H1 (cell line): ENCODE data around the gene SLC25A51. TPM values are rescaled to one million over a fixed set of nuclear protein-coding genes. Genes with fewer than 3 reads are reported as not detected.

Source experiments
- CREB1 ChIP-seq: IDR thresholded peaks from 2 replicates; pipeline ENCODE4 v1.6.1; 2012; ENCODE audit warnings: inconsistent platforms
- CTBP2 ChIP-seq: IDR thresholded peaks from 2 replicates; pipeline ENCODE4 v1.7.0; 2011; ENCODE audit warnings: borderline replicate concordance, mild to moderate bottlenecking, moderate library complexity, mixed read lengths, low read length; ENCODE audit not compliant: insufficient read depth, insufficient read length
- RAD21 ChIP-seq, 2 experiments: IDR thresholded peaks in 1 of 2; conservative IDR thresholded peaks in 1 of 2; 2 replicates each; pipeline ENCODE4 v1.6.1; 2011; ENCODE audit warnings: low read depth in 2 of 2, low read length in 2 of 2, improper control_type of control experiment in 1 of 2, inconsistent platforms in 1 of 2, mild to moderate bottlenecking in 1 of 2, moderate library complexity in 1 of 2
- RFX5 ChIP-seq: IDR thresholded peaks from 2 replicates; pipeline ENCODE4 v1.6.1; 2011; ENCODE audit warnings: low read depth, low read length, improper control_type of control experiment, borderline replicate concordance
- RXRA ChIP-seq: IDR thresholded peaks from 2 replicates; pipeline ENCODE4 v1.6.1; 2011; ENCODE audit warnings: low read depth, mild to moderate bottlenecking, low read length, moderate library complexity; ENCODE audit not compliant: insufficient read depth
- SAP30 ChIP-seq: fragments of 300-600 bp; sonication (generic); IDR thresholded peaks from 2 replicates; pipeline ENCODE4 v1.7.1; 2012; ENCODE audit warnings: low read length, moderate library complexity, mild to moderate bottlenecking, inconsistent platforms; ENCODE audit not compliant: insufficient read depth, insufficient replicate concordance
- SIN3A ChIP-seq, 2 experiments: IDR thresholded peaks in 1 of 2; conservative IDR thresholded peaks in 1 of 2; 2 replicates each; pipeline ENCODE4 v1.6.1; 2011 to 2012; ENCODE audit warnings: low read length in 2 of 2, improper control_type of control experiment in 1 of 2, low read depth in 1 of 2, mild to moderate bottlenecking in 1 of 2
- SIX5 ChIP-seq: IDR thresholded peaks from 2 replicates; pipeline ENCODE4 v1.6.1; 2011; ENCODE audit warnings: mild to moderate bottlenecking, low read depth, low read length
- SUZ12 ChIP-seq: fragments of 200-600 bp; sonication (generic); IDR thresholded peaks from 2 replicates; pipeline ENCODE4 v1.6.1; 2012; ENCODE audit warnings: mild to moderate bottlenecking, inconsistent platforms, low read length, moderate library complexity, mixed read lengths
- YY1 ChIP-seq: IDR thresholded peaks from 2 replicates; pipeline ENCODE4 v1.6.1; 2011; ENCODE audit warnings: low read depth, mild to moderate bottlenecking, low read length
- polyA plus RNA-seq, 7 experiments: library from polyadenylated mRNA; depleted of rRNA in 3 of 7; stranded (reverse) in 5 of 7; unstranded in 2 of 7; fragments of >200 nt in 5 of 7; fragments of 200-250 nt in 2 of 7; gene quantifications; 1 replicate in 5 of 7; 2 replicates in 1 of 7; 4 replicates in 1 of 7; pipeline versions ENCODE4 v1.2.1 to v1.2.3, GENCODE V29; 2011 to 2013; ENCODE audit warnings: missing spikeins in 2 of 7, mixed read lengths in 2 of 7
- total RNA-seq: library from RNA; stranded (reverse); fragmentation: NEBNext Ultra II Directional; extraction: Animal tissue kit (Norgen Biotek cat#: 25700); gene quantifications from 2 replicates; pipeline ENCODE4 v1.2.1, GENCODE V29; 2021
- TF ChIP-seq, protein P1 (sequence below): fragments of 300-600 bp; sonication (generic); IDR thresholded peaks from 2 replicates; pipeline ENCODE4 v1.7.1; 2012; ENCODE audit warnings: low read length, moderate library complexity, mild to moderate bottlenecking, inconsistent platforms; ENCODE audit not compliant: insufficient replicate concordance

The SLC25A51 gene
- total and polyA plus RNA-seq, 2 of the 8 experiments (the other 6 are each of a cell fraction or from before 2014, with no cell fraction given), result 8.0 to 14.5 TPM

DNA sequence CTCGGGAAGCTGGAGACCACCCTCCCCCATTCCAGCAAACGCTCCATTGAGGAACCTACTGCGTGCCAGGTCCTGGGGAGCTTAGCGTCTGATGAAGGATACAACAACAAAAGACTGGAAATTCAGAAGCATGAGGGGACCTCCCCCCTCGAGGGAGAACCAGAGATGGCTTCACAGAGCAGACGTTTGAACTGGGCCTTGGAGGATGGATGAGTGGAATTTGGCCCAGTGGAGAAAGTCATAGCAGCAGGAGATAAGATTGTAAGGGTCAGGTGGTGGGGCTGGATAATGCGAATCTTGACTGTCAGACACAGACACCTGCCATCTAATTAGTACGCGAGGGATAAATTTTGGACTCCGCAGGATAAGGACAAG is 1.2 kb upstream of the SLC25A51 start (continued):
- TF ChIP-seq, protein P1, sequence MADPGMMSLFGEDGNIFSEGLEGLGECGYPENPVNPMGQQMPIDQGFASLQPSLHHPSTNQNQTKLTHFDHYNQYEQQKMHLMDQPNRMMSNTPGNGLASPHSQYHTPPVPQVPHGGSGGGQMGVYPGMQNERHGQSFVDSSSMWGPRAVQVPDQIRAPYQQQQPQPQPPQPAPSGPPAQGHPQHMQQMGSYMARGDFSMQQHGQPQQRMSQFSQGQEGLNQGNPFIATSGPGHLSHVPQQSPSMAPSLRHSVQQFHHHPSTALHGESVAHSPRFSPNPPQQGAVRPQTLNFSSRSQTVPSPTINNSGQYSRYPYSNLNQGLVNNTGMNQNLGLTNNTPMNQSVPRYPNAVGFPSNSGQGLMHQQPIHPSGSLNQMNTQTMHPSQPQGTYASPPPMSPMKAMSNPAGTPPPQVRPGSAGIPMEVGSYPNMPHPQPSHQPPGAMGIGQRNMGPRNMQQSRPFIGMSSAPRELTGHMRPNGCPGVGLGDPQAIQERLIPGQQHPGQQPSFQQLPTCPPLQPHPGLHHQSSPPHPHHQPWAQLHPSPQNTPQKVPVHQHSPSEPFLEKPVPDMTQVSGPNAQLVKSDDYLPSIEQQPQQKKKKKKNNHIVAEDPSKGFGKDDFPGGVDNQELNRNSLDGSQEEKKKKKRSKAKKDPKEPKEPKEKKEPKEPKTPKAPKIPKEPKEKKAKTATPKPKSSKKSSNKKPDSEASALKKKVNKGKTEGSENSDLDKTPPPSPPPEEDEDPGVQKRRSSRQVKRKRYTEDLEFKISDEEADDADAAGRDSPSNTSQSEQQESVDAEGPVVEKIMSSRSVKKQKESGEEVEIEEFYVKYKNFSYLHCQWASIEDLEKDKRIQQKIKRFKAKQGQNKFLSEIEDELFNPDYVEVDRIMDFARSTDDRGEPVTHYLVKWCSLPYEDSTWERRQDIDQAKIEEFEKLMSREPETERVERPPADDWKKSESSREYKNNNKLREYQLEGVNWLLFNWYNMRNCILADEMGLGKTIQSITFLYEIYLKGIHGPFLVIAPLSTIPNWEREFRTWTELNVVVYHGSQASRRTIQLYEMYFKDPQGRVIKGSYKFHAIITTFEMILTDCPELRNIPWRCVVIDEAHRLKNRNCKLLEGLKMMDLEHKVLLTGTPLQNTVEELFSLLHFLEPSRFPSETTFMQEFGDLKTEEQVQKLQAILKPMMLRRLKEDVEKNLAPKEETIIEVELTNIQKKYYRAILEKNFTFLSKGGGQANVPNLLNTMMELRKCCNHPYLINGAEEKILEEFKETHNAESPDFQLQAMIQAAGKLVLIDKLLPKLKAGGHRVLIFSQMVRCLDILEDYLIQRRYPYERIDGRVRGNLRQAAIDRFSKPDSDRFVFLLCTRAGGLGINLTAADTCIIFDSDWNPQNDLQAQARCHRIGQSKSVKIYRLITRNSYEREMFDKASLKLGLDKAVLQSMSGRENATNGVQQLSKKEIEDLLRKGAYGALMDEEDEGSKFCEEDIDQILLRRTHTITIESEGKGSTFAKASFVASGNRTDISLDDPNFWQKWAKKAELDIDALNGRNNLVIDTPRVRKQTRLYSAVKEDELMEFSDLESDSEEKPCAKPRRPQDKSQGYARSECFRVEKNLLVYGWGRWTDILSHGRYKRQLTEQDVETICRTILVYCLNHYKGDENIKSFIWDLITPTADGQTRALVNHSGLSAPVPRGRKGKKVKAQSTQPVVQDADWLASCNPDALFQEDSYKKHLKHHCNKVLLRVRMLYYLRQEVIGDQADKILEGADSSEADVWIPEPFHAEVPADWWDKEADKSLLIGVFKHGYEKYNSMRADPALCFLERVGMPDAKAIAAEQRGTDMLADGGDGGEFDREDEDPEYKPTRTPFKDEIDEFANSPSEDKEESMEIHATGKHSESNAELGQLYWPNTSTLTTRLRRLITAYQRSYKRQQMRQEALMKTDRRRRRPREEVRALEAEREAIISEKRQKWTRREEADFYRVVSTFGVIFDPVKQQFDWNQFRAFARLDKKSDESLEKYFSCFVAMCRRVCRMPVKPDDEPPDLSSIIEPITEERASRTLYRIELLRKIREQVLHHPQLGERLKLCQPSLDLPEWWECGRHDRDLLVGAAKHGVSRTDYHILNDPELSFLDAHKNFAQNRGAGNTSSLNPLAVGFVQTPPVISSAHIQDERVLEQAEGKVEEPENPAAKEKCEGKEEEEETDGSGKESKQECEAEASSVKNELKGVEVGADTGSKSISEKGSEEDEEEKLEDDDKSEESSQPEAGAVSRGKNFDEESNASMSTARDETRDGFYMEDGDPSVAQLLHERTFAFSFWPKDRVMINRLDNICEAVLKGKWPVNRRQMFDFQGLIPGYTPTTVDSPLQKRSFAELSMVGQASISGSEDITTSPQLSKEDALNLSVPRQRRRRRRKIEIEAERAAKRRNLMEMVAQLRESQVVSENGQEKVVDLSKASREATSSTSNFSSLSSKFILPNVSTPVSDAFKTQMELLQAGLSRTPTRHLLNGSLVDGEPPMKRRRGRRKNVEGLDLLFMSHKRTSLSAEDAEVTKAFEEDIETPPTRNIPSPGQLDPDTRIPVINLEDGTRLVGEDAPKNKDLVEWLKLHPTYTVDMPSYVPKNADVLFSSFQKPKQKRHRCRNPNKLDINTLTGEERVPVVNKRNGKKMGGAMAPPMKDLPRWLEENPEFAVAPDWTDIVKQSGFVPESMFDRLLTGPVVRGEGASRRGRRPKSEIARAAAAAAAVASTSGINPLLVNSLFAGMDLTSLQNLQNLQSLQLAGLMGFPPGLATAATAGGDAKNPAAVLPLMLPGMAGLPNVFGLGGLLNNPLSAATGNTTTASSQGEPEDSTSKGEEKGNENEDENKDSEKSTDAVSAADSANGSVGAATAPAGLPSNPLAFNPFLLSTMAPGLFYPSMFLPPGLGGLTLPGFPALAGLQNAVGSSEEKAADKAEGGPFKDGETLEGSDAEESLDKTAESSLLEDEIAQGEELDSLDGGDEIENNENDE, result no peak
- no peak for TF ChIP-seq CTBP2
- no peak for TF ChIP-seq RAD21 (IDR thresholded peaks at IDR 0.05 in 1 of 2, conservative IDR thresholded peaks at IDR 0.05 in 1 of 2; ENCODE audit: low read depth in 2 of 2, low read length in 2 of 2)
- TF ChIP-seq SIN3A (conservative IDR thresholded peaks at IDR 0.05 in 1 of 2, IDR thresholded peaks at IDR 0.05 in 1 of 2; ENCODE audit: low read depth in 1 of 2, low read length in 2 of 2), result no peak
- TF ChIP-seq RXRA, result no peak
- TF ChIP-seq CREB1, result no peak
- no peak for TF ChIP-seq SUZ12
- no peak for TF ChIP-seq SAP30
- TF ChIP-seq SIX5, result no peak
- TF ChIP-seq RFX5, result no peak
- TF ChIP-seq YY1, result no peak
